Natural killer cell (primary cell): ENCODE measurements around the gene IP6K1. TPM values are rescaled to one million over a fixed set of nuclear protein-coding genes. Genes with fewer than 3 reads are reported as not detected.
A peak's percentile ranks its signal among the peaks of the same experiment; 100 is the strongest.

Experiments used
- ATAC-seq, 3 donors: fragments of 150-1000 bp in 2 of 3; fragments of 200-7000 bp in 1 of 3; cut with Tn5 transposase; 1 replicate in 1 of 3; 2 replicates in 2 of 3; pipeline ENCODE4 v1.10.0; 2021; ENCODE audit warnings: mild to moderate bottlenecking in 2 of 3, moderate library complexity in 2 of 3
- DNase-seq, 2 donors: peaks; one replicate each; pipeline versions ENCODE4 v3.0.0 to v3.0.0-alpha.2; 2013 to 2021; ENCODE audit warnings: mixed read lengths in 1 of 2
- H3K27ac ChIP-seq: one replicate; pipeline ENCODE4 v1.5.1; 2013; ENCODE audit warnings: mild to moderate bottlenecking, low read length
- H3K27me3 ChIP-seq: one replicate; pipeline ENCODE4 v1.6.1; 2013; ENCODE audit warnings: low read length; ENCODE audit not compliant: control insufficient read depth, insufficient read depth
- H3K36me3 ChIP-seq: one replicate; pipeline ENCODE4 v1.6.1; 2013; ENCODE audit warnings: low read length; ENCODE audit not compliant: control insufficient read depth, insufficient read depth
- H3K4me1 ChIP-seq: one replicate; pipeline ENCODE4 v1.6.1; 2013; ENCODE audit warnings: low read length; ENCODE audit not compliant: control insufficient read depth, insufficient read depth
- H3K4me3 ChIP-seq: one replicate; pipeline ENCODE4 v1.5.1; 2013; ENCODE audit warnings: low read length
- H3K9me3 ChIP-seq: one replicate; pipeline ENCODE4 v1.6.1; 2013; ENCODE audit warnings: low read length; ENCODE audit not compliant: control insufficient read depth, insufficient read depth
- H3K27ac Mint-ChIP-seq, 2 donors: one replicate each; pipeline ENCODE4 v1.8.0; 2022; ENCODE audit warnings: mild to moderate bottlenecking in 2 of 2, mixed read lengths in 2 of 2, moderate library complexity in 1 of 2
- H3K27me3 Mint-ChIP-seq, 2 donors: one replicate each; pipeline ENCODE4 v1.8.0; 2022; ENCODE audit warnings: low read depth in 2 of 2, mixed read lengths in 2 of 2
- H3K36me3 Mint-ChIP-seq: one replicate; pipeline ENCODE4 v1.8.0; 2022; ENCODE audit warnings: mixed read lengths
- H3K4me1 Mint-ChIP-seq, 2 donors: one replicate each; pipeline ENCODE4 v1.8.0; 2022; ENCODE audit warnings: mixed read lengths in 2 of 2
- H3K4me3 Mint-ChIP-seq: one replicate; pipeline ENCODE4 v1.8.0; 2022; ENCODE audit warnings: mild to moderate bottlenecking, moderate library complexity, mixed read lengths
- H3K9me3 Mint-ChIP-seq, 2 donors: one replicate each; pipeline ENCODE4 v1.8.0; 2022; ENCODE audit warnings: mixed read lengths in 2 of 2
- WGBS: methylation state at CpG from one replicate; pipeline ENCODE4 v1.1.7; 2013; ENCODE audit warnings: missing lambda C conversion rate; ENCODE audit not compliant: insufficient coverage; 5-methylcytosine and 5-hydroxymethylcytosine counted together
- intact Hi-C: fragments of 100-400 bp; cut with micrococcal nuclease; formaldehyde crosslinking; loops from one replicate; pipeline ENCODE4 v1.14.2; 2022
- total RNA-seq, 4 donors: library from RNA; stranded (reverse); fragments of 120-200 nt in 1 of 4; gene quantifications; one replicate each; pipeline versions ENCODE4 v1.2.3 to v1.2.4, GENCODE V29; 2013 to 2022
- TF ChIP-seq, protein P1 (sequence below): fragments of 200-600 bp; IDR thresholded peaks from one replicate; pipeline ENCODE4 v1.8.0; 2022; ENCODE audit warnings: antibody characterized with exemption

The IP6K1 gene
- total RNA-seq, 3 donors from 2014 or later (not counting 1 experiment from before 2014, with no cell fraction given) = 53.7 to 68.7 (median 57.9) TPM

DNA sequence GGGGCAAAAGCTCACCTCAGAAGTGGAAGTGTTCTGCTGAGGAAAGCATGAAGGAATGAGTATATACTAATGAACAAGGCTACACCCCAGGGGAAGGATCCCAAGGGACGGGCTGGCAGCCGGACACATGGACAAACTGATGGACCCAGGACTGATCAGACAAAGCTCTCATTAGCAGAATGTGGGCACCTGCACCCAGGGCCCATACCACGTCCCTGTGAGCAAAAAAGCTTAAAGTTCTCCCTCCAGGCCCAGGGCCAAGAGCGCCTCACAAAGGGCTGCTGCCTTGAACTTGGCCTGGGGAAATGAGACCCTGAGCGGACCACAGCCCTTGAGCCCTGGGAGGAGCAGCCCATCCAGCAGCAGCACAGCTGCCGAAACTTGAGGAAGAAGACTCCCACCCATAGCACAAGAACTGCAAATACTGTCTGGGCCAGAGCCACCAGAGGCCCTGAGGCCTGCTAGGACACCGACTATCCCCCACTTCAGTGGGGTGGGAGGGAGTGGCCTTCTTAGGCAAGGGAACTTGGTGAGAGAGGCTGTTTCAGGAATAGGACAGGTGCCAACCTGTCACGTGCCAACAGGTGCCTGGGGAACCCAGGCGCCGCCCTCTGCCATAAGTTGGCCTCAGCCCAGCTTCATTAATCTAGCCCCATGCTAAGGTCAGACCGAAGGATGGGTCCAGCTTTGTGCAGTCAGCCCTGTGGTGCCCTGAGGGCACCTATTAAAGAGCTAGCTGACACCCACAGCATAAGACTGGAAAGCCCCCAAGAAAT, 60.2 kb downstream of the IP6K1 start:
- H3K27ac ChIP-seq = peak overlapping the region; percentile 37
- intact Hi-C loops = no loop called here
- H3K4me3 ChIP-seq = no peak overlapping the region
- peaks cover 28% of the 10 kb centered on the region for H3K4me1 ChIP-seq
- TF ChIP-seq, protein P1, sequence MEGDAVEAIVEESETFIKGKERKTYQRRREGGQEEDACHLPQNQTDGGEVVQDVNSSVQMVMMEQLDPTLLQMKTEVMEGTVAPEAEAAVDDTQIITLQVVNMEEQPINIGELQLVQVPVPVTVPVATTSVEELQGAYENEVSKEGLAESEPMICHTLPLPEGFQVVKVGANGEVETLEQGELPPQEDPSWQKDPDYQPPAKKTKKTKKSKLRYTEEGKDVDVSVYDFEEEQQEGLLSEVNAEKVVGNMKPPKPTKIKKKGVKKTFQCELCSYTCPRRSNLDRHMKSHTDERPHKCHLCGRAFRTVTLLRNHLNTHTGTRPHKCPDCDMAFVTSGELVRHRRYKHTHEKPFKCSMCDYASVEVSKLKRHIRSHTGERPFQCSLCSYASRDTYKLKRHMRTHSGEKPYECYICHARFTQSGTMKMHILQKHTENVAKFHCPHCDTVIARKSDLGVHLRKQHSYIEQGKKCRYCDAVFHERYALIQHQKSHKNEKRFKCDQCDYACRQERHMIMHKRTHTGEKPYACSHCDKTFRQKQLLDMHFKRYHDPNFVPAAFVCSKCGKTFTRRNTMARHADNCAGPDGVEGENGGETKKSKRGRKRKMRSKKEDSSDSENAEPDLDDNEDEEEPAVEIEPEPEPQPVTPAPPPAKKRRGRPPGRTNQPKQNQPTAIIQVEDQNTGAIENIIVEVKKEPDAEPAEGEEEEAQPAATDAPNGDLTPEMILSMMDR = no peak
- peak overlapping the region; percentile 21 to 43 for H3K27ac Mint-ChIP-seq
- H3K36me3 Mint-ChIP-seq = peaks cover 2% of the 10 kb centered on the region
- H3K9me3 ChIP-seq = no peaks in the 10 kb centered on the region
- H3K27me3 Mint-ChIP-seq = no peaks in the 10 kb centered on the region
- H3K4me1 Mint-ChIP-seq = peaks cover 18 to 24% of the 10 kb centered on the region in 2 donors
- H3K4me3 Mint-ChIP-seq = no peak overlapping the region
- DNase-seq = no peak
- no peaks in the 10 kb centered on the region for H3K9me3 Mint-ChIP-seq
- 96% methylated on average over 11 of the region's 11 CpGs for WGBS
- H3K27me3 ChIP-seq = no peaks in the 10 kb centered on the region
- ATAC-seq = no peak
- H3K36me3 ChIP-seq = peaks cover 28% of the 10 kb centered on the region

DNA sequence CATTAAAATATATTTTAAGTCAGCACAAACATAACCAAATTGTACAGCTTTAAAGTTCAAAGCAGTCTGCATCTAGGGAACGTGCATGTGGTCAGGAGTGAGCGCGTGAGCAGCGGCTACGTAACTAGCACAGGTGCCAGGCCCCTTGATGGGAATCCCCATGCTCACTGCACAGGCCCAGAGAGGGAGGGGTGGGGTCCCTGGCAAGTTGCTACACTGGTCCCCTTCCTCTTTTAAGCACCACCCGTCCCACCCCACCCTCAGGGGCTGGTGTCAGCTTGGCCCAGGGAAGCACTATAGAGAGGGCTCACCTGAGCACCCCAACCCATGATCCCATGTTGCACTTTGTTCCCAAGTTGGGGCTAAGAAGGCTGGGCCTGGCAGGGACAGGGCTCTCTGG, 61.8 kb downstream of the IP6K1 start:
- H3K27me3 ChIP-seq = no peaks in the 10 kb centered on the region
- H3K4me3 ChIP-seq = peak overlapping the region; percentile 88
- ATAC-seq = no peak
- H3K36me3 ChIP-seq = peaks cover 27% of the 10 kb centered on the region
- peak overlapping the region; percentile 88 to 93 for H3K27ac Mint-ChIP-seq
- no peaks in the 10 kb centered on the region for H3K27me3 Mint-ChIP-seq
- TF ChIP-seq, protein P1 = no peak
- peaks cover 21 to 32% of the 10 kb centered on the region in 2 donors for H3K4me1 Mint-ChIP-seq
- WGBS = 25% methylated on average over 6 of the region's 6 CpGs
- H3K36me3 Mint-ChIP-seq = no peaks in the 10 kb centered on the region
- DNase-seq = peak in 1 of 2 donors; percentile 78
- H3K9me3 Mint-ChIP-seq = no peaks in the 10 kb centered on the region
- H3K9me3 ChIP-seq = no peaks in the 10 kb centered on the region
- H3K4me3 Mint-ChIP-seq = peak overlapping the region; percentile 92
- intact Hi-C loops = no loop called here
- peaks cover 38% of the 10 kb centered on the region for H3K4me1 ChIP-seq
- peak overlapping the region; percentile 96 for H3K27ac ChIP-seq

DNA sequence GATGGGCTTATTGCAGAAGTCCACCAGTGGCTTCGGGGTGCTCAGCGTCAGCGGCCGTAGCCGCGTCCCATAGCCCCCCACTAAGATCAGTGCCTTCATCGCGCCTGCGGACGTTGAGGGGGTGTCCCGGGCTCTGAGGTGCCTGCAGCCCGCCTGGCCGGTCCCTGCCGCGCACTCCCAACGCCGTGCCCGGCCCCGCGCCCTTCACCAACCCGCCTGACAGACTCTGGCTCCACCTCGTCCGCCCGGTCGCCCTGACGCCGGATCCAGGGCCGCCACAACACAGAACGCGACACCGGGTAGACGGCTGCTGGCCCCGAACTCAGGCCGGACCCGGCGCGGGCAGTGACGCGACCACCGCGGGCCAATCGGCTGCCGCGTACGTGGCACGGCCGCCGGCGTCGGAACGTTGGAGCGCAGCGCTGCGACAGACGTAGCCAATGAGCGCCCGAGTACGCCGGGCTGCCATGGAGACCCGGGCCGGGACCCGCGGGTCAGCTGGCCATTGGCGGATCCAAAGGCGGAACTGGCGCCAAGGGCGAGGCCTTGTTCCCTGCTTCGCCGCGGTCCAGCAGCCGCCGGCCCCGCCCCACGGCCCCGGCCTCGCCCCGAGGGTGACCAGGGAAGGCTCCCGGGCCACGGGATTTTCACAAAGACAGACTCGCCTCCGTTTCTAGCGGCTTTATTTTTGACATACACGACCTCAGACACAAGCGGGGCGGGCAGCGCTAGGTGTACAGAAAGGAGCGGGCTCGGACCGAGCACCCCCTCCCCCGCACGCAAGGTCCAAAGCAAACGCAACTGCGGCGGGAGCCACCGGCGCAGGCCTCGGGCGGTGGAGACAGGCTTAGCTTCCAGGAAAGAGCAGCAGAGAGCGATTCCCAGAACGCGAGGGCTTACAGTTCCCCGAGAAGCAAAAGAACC, 62.5 kb downstream of the IP6K1 start, which contains the start of gene GMPPB:
GMPPB (minus strand) TSS at position 324 of the 924 bp plus-strand sequence; CDS start at position 99, 225 bp downstream.
- no peaks in the 10 kb centered on the region for H3K9me3 Mint-ChIP-seq
- WGBS = under 1% methylated on average over 102 of the region's 102 CpGs
- Histone ChIP-seq H3K4me3 (peak within 1 kb of the TSS; percentile 99), H3K27ac (peak within 1 kb of the TSS; percentile 97), H3K36me3 (peaks cover 27% of the 10 kb centered on the region), H3K4me1 (peaks cover 43% of the 10 kb centered on the region), H3K27me3 (no peaks in the 10 kb centered on the region), H3K9me3 (no peaks in the 10 kb centered on the region)
- intact Hi-C loops = no loop called here
- peaks cover 27 to 39% of the 10 kb centered on the region in 2 donors for H3K4me1 Mint-ChIP-seq
- DNase-seq = peak; percentile 93 to 95
- H3K27ac Mint-ChIP-seq = peak within 1 kb of the TSS; percentile 88 to 93
- ATAC-seq = peak; percentile 77 to 90 (median 81)
- TF ChIP-seq, protein P1 = no peak
- no peaks in the 10 kb centered on the region for H3K27me3 Mint-ChIP-seq
- H3K36me3 Mint-ChIP-seq = no peaks in the 10 kb centered on the region
- peak within 1 kb of the TSS; percentile 92 for H3K4me3 Mint-ChIP-seq
